HG03571 (cell line): ENCODE data around the gene ENPP4.
"Not testable (repeated sequence)": the region's sequence is repeated elsewhere in the genome, so short reads cannot be mapped to it uniquely, and the experiment has no call there.

Source experiments
- ATAC-seq: cut with Tn5 transposase; IDR thresholded peaks from one replicate; pipeline ENCODE4 v1.9.1; 2021; ENCODE audit not compliant: unreplicated experiment

Gene ENPP4

GRCh38 chr6:46129291-46129628 lies 529 bp upstream of the ENPP4 start:
- ATAC-seq: peak; percentile 3

- no peak for ATAC-seq
Measured at GRCh38 chr6:46130666-46131065, 877 bp downstream of the ENPP4 start.

- ATAC-seq: not testable (repeated sequence)
Measured at GRCh38 chr6:46131291-46131690, 1.5 kb downstream of the ENPP4 start.

- no peak for ATAC-seq
Measured at GRCh38 chr6:46134216-46134615, 4.4 kb downstream of the ENPP4 start.

- ATAC-seq: no peak
Measured at GRCh38 chr6:46135176-46135575, 5.4 kb downstream of the ENPP4 start.

- ATAC-seq: no peak
Measured at GRCh38 chr6:46136831-46137230, 7.0 kb downstream of the ENPP4 start.

- peak; percentile 41 for ATAC-seq
Measured at GRCh38 chr6:46137387-46137786, 7.6 kb downstream of the ENPP4 start.

GRCh38 chr6:46138281-46138680 lies 8.5 kb downstream of the ENPP4 start:
- ATAC-seq: peak; percentile 89

GRCh38 chr6:46144270-46144669 lies 14.5 kb downstream of the ENPP4 start:
- no peak for ATAC-seq

- ATAC-seq: not testable (repeated sequence)
Measured at GRCh38 chr6:46149066-46149465, 19.3 kb downstream of the ENPP4 start.

GRCh38 chr6:46156701-46157100 lies 26.9 kb downstream of the ENPP4 start:
- ATAC-seq: no peak

- ATAC-seq: no peak
Measured at GRCh38 chr6:46159229-46159628, 29.4 kb downstream of the ENPP4 start.

GRCh38 chr6:46160102-46160501 lies 30.3 kb downstream of the ENPP4 start:
- no peak for ATAC-seq

- ATAC-seq: peak; percentile 87
Measured at GRCh38 chr6:46170357-46171289, 40.8 kb downstream of the ENPP4 start, which contains the start of gene ENPP5. Gene ENPP5, minus strand, starts transcription at chr6:46170980. Its CDS starts 2,718 bp downstream, at chr6:46168262.

- no peak for ATAC-seq
Measured at GRCh38 chr6:46172176-46172575, 42.4 kb downstream of the ENPP4 start.

- no peak for ATAC-seq
Measured at GRCh38 chr6:46174904-46175303, 45.1 kb downstream of the ENPP4 start.

- peak; percentile 78 for ATAC-seq
Measured at GRCh38 chr6:46175446-46175845, 45.7 kb downstream of the ENPP4 start.

- no peak for ATAC-seq
Measured at GRCh38 chr6:46175976-46176375, 46.2 kb downstream of the ENPP4 start.

GRCh38 chr6:46184114-46184513 lies 54.3 kb downstream of the ENPP4 start:
- ATAC-seq: no peak

- ATAC-seq: no peak
Measured at GRCh38 chr6:46186583-46186982, 56.8 kb downstream of the ENPP4 start.

GRCh38 chr6:46189726-46190125 lies 59.9 kb downstream of the ENPP4 start:
- ATAC-seq: no peak

- ATAC-seq: no peak
Measured at GRCh38 chr6:46190889-46191288, 61.1 kb downstream of the ENPP4 start.

GRCh38 chr6:46191961-46192360 lies 62.2 kb downstream of the ENPP4 start:
- no peak for ATAC-seq
